ENCODE results near the gene GLUL. TPM values are rescaled to one million over a fixed set of nuclear protein-coding genes. Genes with fewer than 3 reads are reported as not detected.

GLUL gene
- total RNA-seq, 2 experiments from 2014 or later: 227 to 228 TPM

DNA sequence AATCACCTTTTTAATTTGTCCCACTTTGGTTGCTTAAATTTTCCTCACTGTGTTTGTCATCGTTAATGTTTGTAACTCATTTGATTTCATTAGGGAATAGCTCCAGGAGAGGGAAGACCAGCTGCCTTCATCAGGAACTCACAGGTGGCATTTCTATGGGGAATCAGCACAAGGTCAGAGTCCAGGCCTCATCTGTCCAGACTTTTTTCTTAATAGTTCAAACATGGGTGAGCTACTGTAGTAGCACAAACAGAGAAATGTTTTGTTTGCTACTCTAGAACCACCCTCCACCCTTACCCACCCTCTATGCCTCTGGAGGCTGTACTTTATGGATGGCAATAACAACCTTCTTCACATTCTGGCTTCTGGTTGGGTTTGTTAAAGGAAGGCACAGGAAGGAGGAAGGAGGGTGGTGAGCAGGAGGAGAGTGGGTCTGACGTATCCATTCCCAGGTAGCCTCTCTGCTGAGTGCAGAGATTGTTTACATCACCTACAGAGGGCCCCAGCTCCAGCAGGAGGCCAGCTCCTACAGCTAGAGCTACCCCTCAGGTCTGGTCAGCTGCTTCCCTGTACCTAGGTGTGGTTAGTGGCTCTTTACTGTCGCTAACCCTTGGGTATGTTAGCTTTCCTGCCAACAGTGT is 17.0 kb upstream of the GLUL start:
- Mint-ChIP-seq H3K27me3 (peaks cover 33% of the 10 kb centered on the region), H3K4me1 (no peaks in the 10 kb centered on the region), H3K36me3 (ENCODE audit: low read depth) (peaks cover 6% of the 10 kb centered on the region), H3K4me3 (no peak overlapping the region), H3K9me3 (peaks cover 4% of the 10 kb centered on the region), H3K27ac (no peak overlapping the region)
- CTCF ChIA-PET: no interaction called here
- POLR2A ChIA-PET: no interaction called here
- DNase-seq: no peak

DNA sequence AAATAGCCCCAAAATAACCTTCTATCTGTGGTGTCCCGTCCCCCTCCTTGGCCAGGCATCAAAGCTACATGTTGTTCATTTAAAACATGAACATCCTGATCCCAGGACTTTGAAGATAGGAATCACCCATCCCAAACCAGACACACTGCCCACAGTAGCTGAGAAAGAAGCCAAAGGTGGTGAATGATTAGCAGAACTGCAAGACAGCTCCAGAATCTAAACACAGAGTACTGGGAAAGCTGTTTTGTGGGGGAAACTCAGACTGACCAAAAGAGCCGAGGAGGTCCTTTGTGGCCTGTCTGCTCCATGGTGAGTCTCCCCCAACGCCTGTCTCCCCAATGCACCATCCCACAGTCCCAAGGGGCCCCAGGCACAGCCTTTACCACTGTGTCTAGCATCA is 16.1 kb upstream of the GLUL start:
- DNase-seq: no peak
- CTCF ChIA-PET: interaction anchor here (1.0 kb wide), 1 partner anchor 265 kb away, joined by 3 read pairs; no protein-coding TSS in a partner anchor
- POLR2A ChIA-PET: no interaction called here

DNA sequence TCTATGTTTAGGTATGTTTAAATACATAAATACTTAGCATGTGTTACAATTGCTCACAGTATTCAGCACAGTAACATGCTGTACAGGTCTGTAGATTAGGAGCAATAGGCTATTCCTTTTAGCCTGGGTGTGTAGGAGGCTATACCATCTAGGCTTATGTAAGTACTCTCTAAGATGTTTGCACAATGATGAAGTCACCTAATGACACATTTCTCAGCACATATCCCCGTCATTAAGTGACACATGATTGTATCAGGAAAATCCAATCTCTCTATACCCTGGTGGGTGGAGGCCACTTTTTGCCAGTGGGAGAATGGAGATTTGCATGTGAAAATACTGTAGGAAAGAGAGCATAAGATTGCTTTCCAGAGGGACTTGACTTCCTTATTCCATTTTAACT is 14.4 kb upstream of the GLUL start:
- ChIA-PET POLR2A (no interaction called here), CTCF (interaction anchor here (1.0 to 1.4 kb wide), 3 partner anchors 10 to 325 kb away, joined by 3 to 4 read pairs (median 3); no protein-coding TSS in a partner anchor)
- Mint-ChIP-seq H3K27ac (no peak overlapping the region), H3K4me1 (no peaks in the 10 kb centered on the region), H3K27me3 (peaks cover 41% of the 10 kb centered on the region), H3K36me3 (ENCODE audit: low read depth) (peaks cover 6% of the 10 kb centered on the region), H3K9me3 (peaks cover 4% of the 10 kb centered on the region), H3K4me3 (no peak overlapping the region)
- no peak for DNase-seq

More for the DNA sequence above, 16.1 kb upstream of the GLUL start:
- no peaks in the 10 kb centered on the region for H3K4me1 Mint-ChIP-seq
- peaks cover 41% of the 10 kb centered on the region for H3K27me3 Mint-ChIP-seq
- H3K9me3 Mint-ChIP-seq: peaks cover 4% of the 10 kb centered on the region
- H3K27ac Mint-ChIP-seq: no peak overlapping the region
- peaks cover 6% of the 10 kb centered on the region for H3K36me3 Mint-ChIP-seq (ENCODE audit: low read depth)
- H3K4me3 Mint-ChIP-seq: no peak overlapping the region

DNA sequence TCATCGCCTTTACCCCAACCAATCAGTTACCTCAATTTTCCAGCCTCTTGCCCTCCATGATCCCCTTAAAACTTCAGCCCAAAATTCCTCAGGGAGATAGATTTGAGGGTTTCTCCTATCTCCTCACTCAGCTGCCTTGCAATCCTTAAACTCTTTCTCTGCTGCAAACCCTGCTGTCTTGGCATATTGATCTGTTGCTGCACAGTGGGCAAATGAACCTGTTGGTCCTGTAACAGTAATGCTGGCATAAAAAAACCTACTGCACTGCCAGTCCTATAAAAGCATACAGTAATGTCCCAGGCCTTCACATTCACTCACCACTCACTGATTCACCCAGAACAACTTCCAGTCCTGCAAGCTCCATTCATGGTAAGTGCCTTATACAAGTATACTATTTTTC is 14.0 kb upstream of the GLUL start:
- POLR2A ChIA-PET: no interaction called here
- CTCF ChIA-PET: interaction anchor here (0.7 to 1.4 kb wide), 5 partner anchors 9 to 324 kb away, joined by 3 to 4 read pairs (median 3); no protein-coding TSS in a partner anchor
- Mint-ChIP-seq H3K4me1 (no peaks in the 10 kb centered on the region), H3K4me3 (no peak overlapping the region), H3K27me3 (peaks cover 41% of the 10 kb centered on the region), H3K36me3 (ENCODE audit: low read depth) (peaks cover 6% of the 10 kb centered on the region), H3K27ac (no peak overlapping the region), H3K9me3 (peaks cover 4% of the 10 kb centered on the region)
- DNase-seq: no peak

DNA sequence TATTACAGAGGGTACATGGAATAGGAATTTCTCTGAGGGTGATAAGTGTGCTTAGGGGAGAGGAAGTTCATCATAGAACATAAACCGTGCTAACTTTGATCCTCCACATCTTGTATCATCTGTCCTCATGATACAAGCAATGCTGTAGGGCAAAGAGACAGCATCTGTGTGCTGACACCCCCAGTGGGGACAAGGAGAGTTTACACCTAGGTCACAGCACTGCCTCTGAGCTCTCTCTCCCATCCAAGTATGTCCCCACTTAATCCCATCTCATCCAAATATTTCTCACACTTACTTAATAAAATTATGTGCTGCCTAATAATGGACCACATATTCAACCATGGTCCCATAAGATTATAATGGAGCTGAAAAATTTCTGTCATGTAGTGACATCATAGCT is 13.2 kb upstream of the GLUL start:
- CTCF ChIA-PET: interaction anchor here (0.7 to 1.4 kb wide), 4 partner anchors 261 to 324 kb away, joined by 3 to 4 read pairs (median 4); no protein-coding TSS in a partner anchor
- Mint-ChIP-seq H3K36me3 (ENCODE audit: low read depth) (peaks cover 6% of the 10 kb centered on the region), H3K27me3 (peaks cover 39% of the 10 kb centered on the region), H3K4me1 (no peaks in the 10 kb centered on the region), H3K27ac (no peak overlapping the region), H3K9me3 (peaks cover 4% of the 10 kb centered on the region), H3K4me3 (no peak overlapping the region)
- DNase-seq: no peak
- POLR2A ChIA-PET: interaction anchor here (1.0 kb wide), 1 partner anchor 8 kb away, joined by 3 read pairs; no protein-coding TSS in a partner anchor

DNA sequence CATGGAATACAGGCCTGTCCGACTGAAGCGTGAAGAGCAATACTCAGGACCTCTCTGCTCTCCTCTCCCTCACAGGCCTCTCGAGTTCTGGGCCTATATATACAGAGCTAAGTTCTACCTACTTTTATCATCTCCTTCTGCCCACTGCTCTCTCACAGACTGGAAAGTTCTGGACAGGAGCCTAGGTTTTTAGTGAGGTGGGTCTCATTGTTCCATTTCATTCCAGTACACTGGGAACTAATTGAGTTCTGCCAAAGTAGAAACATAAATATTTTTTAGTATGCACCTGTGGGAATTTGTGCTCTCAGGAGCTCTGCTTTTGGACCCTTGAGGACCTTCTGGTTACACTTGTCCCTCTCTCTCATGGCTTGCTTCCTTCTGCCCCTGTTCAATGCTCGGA is 9.0 kb upstream of the GLUL start, which contains the start of gene TEDDM1:
Gene TEDDM1 (minus strand): TSS at position 101 of the 400 bp plus-strand sequence. CDS start 182 bp downstream, outside the sequence.
- Mint-ChIP-seq H3K9me3 (peaks cover 3% of the 10 kb centered on the region), H3K4me1 (peaks cover 6% of the 10 kb centered on the region), H3K27ac (no peak within 1 kb of the TSS), H3K36me3 (ENCODE audit: low read depth) (peaks cover 4% of the 10 kb centered on the region), H3K27me3 (peaks cover 25% of the 10 kb centered on the region), H3K4me3 (no peak within 1 kb of the TSS)
- ChIA-PET POLR2A (interaction anchor here (0.8 kb wide), 1 partner anchor 257 kb away, joined by 3 read pairs; no protein-coding TSS in a partner anchor), CTCF (interaction anchor here (1.0 to 14.1 kb wide), 3 partner anchors 257 to 320 kb away, joined by 3 to 261 read pairs (median 202); no protein-coding TSS in a partner anchor)
- no peak for DNase-seq

DNA sequence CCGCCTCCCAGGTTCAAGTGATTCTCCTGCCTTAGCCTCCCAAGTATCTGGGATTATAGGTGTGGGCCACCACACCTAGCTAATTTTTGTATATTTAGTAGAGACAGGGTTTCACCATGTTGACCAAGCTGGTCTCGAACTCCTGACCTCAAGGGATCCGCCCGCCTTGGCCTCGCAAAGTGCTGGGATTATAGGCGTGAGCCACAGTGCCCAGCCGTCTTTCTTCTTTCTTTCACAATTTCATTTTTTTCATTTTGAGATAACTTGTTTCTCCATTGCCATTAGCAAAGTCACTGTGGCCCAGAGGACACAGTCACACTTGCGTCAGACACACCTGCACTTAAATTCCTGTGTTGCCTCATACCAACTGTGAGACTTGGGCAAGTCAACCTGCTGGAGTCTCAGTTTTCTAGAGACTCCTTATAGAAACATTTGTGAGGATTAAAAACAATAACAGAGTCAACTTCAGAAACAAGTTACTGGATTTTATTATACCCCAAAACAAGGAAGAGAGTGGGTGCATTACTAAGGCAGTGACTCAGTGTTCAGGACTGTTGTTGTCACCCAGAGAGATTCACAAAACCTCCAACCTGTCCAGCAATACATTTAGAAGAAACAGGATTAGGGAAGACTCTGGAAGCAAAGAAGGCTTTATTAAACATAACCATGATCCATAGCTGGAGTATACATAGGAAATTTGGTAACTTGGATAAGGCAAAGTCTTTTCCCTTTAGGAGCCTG is 6.2 kb upstream of the GLUL start:
- Mint-ChIP-seq H3K4me1 (peaks cover 8% of the 10 kb centered on the region), H3K27me3 (peaks cover 17% of the 10 kb centered on the region), H3K36me3 (ENCODE audit: low read depth) (peaks cover 2% of the 10 kb centered on the region), H3K9me3 (no peaks in the 10 kb centered on the region), H3K4me3 (no peak overlapping the region), H3K27ac (no peak overlapping the region)
- POLR2A ChIA-PET: no interaction called here
- DNase-seq: no peak
- CTCF ChIA-PET: interaction anchor here (0.7 to 14.1 kb wide), 5 partner anchors 133 to 343 kb away, joined by 3 to 261 read pairs (median 11); no protein-coding TSS in a partner anchor

DNA sequence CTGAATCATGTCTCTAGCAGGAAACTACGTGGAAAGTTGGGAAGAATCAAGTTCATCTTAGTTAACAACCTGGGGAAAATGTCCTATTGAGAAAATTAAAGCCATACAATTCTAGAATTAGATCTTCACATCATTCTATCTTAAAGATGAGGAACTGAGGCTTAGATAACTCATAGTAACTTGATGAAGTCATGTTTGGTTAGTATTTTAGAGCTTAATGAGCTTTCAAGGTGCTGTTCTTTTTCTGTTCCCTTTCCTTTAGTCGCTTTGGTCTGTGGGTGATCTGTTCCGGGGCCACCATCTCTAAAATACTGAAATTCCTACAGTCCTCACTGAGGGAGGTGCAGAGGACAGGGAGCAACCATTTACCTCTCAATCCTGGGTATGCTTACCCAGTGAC is 4.3 kb upstream of the GLUL start:
- CTCF ChIA-PET: interaction anchor here (0.6 to 14.1 kb wide), 12 partner anchors 10 to 341 kb away, joined by 3 to 261 read pairs (median 5); no protein-coding TSS in a partner anchor
- POLR2A ChIA-PET: interaction anchor here (1.1 to 2.4 kb wide), 4 partner anchors 35 to 311 kb away, joined by 3 to 12 read pairs (median 6); no protein-coding TSS in a partner anchor
- DNase-seq: no peak

DNA sequence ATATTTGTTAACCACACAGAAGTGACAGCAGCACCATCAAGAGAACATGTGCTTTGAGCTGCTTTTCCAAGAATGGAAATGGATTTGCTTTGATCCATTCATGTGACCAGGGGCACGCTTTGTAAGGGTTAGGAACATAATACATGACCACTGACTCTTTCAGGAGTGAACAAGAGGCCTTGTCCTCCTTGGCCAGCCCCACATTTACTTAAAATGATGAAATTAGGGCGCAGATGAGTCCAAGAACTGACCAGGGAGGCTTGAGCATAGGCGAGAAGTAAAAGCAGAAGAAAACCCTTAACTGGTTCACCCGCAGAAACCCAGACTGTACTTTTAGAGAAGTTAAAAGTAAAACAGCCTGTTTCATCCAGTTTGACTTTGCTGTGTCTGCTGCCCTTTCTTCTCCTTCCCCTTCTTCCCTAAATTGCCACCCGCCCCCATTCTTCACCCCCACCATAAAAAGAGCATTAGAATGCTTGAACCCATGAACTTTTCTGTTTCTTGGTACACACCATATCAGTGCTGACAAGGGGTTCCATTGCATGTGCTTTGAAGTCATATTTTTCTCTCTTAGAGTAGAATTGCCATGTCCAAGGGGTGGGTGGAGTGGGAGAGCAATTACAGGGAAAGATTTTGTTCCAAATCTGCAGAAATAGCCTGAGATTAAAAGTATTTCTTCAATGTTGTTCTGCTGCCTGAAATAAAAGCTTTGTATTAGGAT is 2.6 kb upstream of the GLUL start:
- Mint-ChIP-seq H3K4me3 (no peak overlapping the region), H3K4me1 (peaks cover 29% of the 10 kb centered on the region), H3K27me3 (peaks cover 30% of the 10 kb centered on the region), H3K9me3 (no peaks in the 10 kb centered on the region), H3K36me3 (ENCODE audit: low read depth) (peaks cover 24% of the 10 kb centered on the region), H3K27ac (no peak overlapping the region)
- ChIA-PET CTCF (interaction anchor here (0.7 to 14.1 kb wide), 6 partner anchors 20 to 329 kb away, joined by 3 to 261 read pairs (median 4); no protein-coding TSS in a partner anchor), POLR2A (no interaction called here)
- DNase-seq: no peak

More for the DNA sequence above, 4.3 kb upstream of the GLUL start:
- Mint-ChIP-seq H3K36me3 (ENCODE audit: low read depth) (peaks cover 8% of the 10 kb centered on the region), H3K9me3 (no peaks in the 10 kb centered on the region), H3K27ac (no peak overlapping the region), H3K4me1 (peaks cover 17% of the 10 kb centered on the region), H3K27me3 (peaks cover 22% of the 10 kb centered on the region), H3K4me3 (no peak overlapping the region)

DNA sequence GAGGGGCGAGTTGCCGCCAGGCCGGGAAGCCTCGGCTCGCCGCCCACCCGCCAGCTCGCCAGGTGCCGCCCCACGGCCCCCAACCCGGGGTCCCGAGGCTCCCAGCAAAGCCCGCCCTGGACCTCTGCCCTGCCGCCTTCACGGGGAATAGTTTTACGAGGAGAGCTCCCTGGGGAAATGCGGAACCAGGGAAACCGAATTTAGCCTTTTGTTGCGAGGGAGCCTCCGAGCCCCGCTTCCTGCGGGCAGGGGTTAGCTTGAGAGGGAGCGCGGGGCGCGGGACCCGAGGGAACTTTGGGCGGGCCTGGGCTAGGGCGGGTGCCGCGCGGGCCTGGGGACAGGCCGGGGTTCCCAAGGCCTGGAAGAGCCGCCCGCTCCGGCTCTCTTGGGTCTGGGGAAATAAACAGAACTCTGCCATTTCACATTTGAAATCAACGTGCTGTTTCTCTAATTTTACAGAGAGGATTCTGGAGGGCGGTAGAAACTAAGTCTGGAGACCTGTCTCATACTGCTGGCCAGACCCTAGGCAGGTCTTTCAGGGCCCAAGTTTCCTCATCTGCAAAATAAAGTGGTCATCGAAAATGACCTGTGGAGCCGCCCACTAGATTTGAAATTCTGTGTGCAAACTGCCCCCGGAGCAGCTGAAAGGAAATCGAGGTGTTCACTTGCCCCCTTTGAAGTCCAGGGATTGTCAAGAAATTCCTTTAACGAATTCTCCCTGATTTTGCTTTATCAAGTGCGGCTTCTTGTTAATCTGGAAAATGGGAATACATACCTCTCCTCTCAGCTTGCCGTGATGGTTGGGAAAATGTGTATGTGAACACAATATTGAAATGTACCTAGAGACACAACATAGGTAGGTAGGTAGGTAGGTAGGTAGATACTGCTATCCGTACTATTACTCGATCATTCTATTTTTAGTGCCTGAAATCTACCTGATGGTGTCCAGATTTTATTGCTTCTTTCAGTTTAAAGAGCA is 749 bp upstream of the GLUL start:
- Mint-ChIP-seq H3K4me1 (peaks cover 41% of the 10 kb centered on the region), H3K27me3 (peaks cover 34% of the 10 kb centered on the region), H3K27ac (peak overlapping the region; percentile 41), H3K36me3 (ENCODE audit: low read depth) (peaks cover 42% of the 10 kb centered on the region), H3K4me3 (peak overlapping the region; percentile 96), H3K9me3 (no peaks in the 10 kb centered on the region)
- POLR2A ChIA-PET: interaction anchor here (0.9 to 1.5 kb wide), 9 partner anchors 38 to 455 kb away, joined by 3 to 11 read pairs (median 4); no protein-coding TSS in a partner anchor
- peak; percentile 28 for DNase-seq
- CTCF ChIA-PET: interaction anchor here (0.6 to 14.1 kb wide), 6 partner anchors 22 to 309 kb away, joined by 3 to 261 read pairs (median 10); no protein-coding TSS in a partner anchor

DNA sequence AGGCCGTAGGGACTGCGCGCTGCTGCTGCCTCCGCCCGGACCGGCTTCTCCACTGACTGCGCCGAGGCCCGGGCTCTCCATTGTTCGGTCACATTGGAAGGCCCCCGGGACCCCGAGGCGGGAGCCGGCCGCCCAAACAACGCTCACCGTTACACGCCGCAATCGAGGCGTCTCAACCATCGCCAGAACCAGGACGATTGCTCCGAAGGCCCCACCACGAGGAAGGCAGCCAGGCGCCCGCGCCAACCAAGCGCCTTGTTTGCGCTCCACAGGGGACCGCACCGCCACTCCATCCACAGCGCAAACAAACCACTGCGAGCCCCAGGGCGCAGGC is 595 bp downstream of the GLUL start:
- Mint-ChIP-seq H3K27ac (peak overlapping the region; percentile 83), H3K27me3 (peaks cover 30% of the 10 kb centered on the region), H3K4me1 (peaks cover 36% of the 10 kb centered on the region), H3K4me3 (peak overlapping the region; percentile 96), H3K9me3 (no peaks in the 10 kb centered on the region), H3K36me3 (ENCODE audit: low read depth) (peaks cover 56% of the 10 kb centered on the region)
- POLR2A ChIA-PET: interaction anchor here (1.2 to 1.5 kb wide), 4 partner anchors 40 to 306 kb away, joined by 3 to 7 read pairs (median 3); no protein-coding TSS in a partner anchor
- DNase-seq: no peak
- CTCF ChIA-PET: interaction anchor here (2.9 to 14.1 kb wide), 2 partner anchors 248 to 307 kb away, joined by 15 to 261 read pairs; no protein-coding TSS in a partner anchor

Data from activated CD4-positive, alpha-beta memory T cell treated with anti-CD3 and anti-CD28 coated beads, Interleukin-2, amount 10 ng/mL, durations not matched to agents 7 days and 5 days (primary cell).